Mucosa of stomach (tissue), 1 donor: ENCODE results near the gene POLDIP3.
"Not testable (repeated sequence)": the region's sequence is repeated elsewhere in the genome, so short reads cannot be mapped to it uniquely, and the experiment has no call there.

Experiments used
- H3K27me3 ChIP-seq: one replicate; pipeline ENCODE4 v1.7.0; 2013; ENCODE audit warnings: mild to moderate bottlenecking, low read length; ENCODE audit not compliant: control insufficient read depth, insufficient read depth
- H3K36me3 ChIP-seq: one replicate; pipeline ENCODE4 v1.7.0; 2013; ENCODE audit warnings: low read length; ENCODE audit not compliant: control insufficient read depth, insufficient read depth
- H3K4me1 ChIP-seq: one replicate; pipeline ENCODE4 v1.7.0; 2013; ENCODE audit warnings: mild to moderate bottlenecking, low read length; ENCODE audit not compliant: control insufficient read depth, insufficient read depth
- H3K4me3 ChIP-seq: one replicate; pipeline ENCODE4 v1.7.0; 2013; ENCODE audit warnings: low read length
- H3K9ac ChIP-seq: one replicate; pipeline ENCODE4 v1.7.0; 2013; ENCODE audit warnings: mild to moderate bottlenecking, low read length, moderate library complexity
- H3K9me3 ChIP-seq: one replicate; pipeline ENCODE4 v1.7.0; 2013; ENCODE audit warnings: mild to moderate bottlenecking, low read length, moderate library complexity; ENCODE audit not compliant: control insufficient read depth
- donor health status: Pancreatic carcinoma.

Gene POLDIP3

GRCh38 chr22:42586381-42586780 is 28.3 kb downstream of the POLDIP3 start:
- H3K9me3 ChIP-seq: no peaks in the 10 kb centered on the region
- no peak overlapping the region for H3K4me3 ChIP-seq
- H3K9ac ChIP-seq: no peak overlapping the region
- H3K4me1 ChIP-seq: peaks cover 15% of the 10 kb centered on the region
- H3K27me3 ChIP-seq: no peaks in the 10 kb centered on the region
- peaks cover 23% of the 10 kb centered on the region for H3K36me3 ChIP-seq

- Histone ChIP-seq H3K9me3 (no peaks in the 10 kb centered on the region), H3K36me3 (peaks cover 20% of the 10 kb centered on the region), H3K27me3 (no peaks in the 10 kb centered on the region), H3K4me1 (peaks cover 15% of the 10 kb centered on the region), H3K9ac (no peak overlapping the region), H3K4me3 (no peak overlapping the region)
Measured at GRCh38 chr22:42585096-42585495, 29.6 kb downstream of the POLDIP3 start.

- Histone ChIP-seq H3K27me3 (no peaks in the 10 kb centered on the region), H3K9ac (no peak overlapping the region), H3K36me3 (peaks cover 20% of the 10 kb centered on the region), H3K4me3 (no peak overlapping the region), H3K9me3 (no peaks in the 10 kb centered on the region), H3K4me1 (peaks cover 15% of the 10 kb centered on the region)
Measured at GRCh38 chr22:42584364-42584940, 30.2 kb downstream of the POLDIP3 start.

GRCh38 chr22:42582987-42583386 is 31.7 kb downstream of the POLDIP3 start:
- Histone ChIP-seq H3K9ac (no peak overlapping the region), H3K4me1 (peaks cover 15% of the 10 kb centered on the region), H3K36me3 (peaks cover 20% of the 10 kb centered on the region), H3K4me3 (no peak overlapping the region), H3K27me3 (no peaks in the 10 kb centered on the region), H3K9me3 (no peaks in the 10 kb centered on the region)

- peaks cover 15% of the 10 kb centered on the region for H3K4me1 ChIP-seq
- H3K36me3 ChIP-seq: peaks cover 17% of the 10 kb centered on the region
- H3K9me3 ChIP-seq: no peaks in the 10 kb centered on the region
- H3K9ac ChIP-seq: peak overlapping the region; percentile 69
- H3K27me3 ChIP-seq: no peaks in the 10 kb centered on the region
- H3K4me3 ChIP-seq: no peak overlapping the region
Measured at GRCh38 chr22:42581762-42582716, 32.6 kb downstream of the POLDIP3 start.

- H3K36me3 ChIP-seq, H3K4me3 ChIP-seq, H3K9me3 ChIP-seq, H3K27me3 ChIP-seq: not testable (repeated sequence)
- Histone ChIP-seq H3K9ac (peak overlapping the region; percentile 69), H3K4me1 (peaks cover 15% of the 10 kb centered on the region)
Measured at GRCh38 chr22:42581194-42581761, 33.4 kb downstream of the POLDIP3 start.

GRCh38 chr22:42580040-42580439 is 34.6 kb downstream of the POLDIP3 start:
- peaks cover 11% of the 10 kb centered on the region for H3K4me1 ChIP-seq
- not testable (repeated sequence) for H3K36me3 ChIP-seq, H3K9me3 ChIP-seq, H3K4me3 ChIP-seq, H3K9ac ChIP-seq, H3K27me3 ChIP-seq

GRCh38 chr22:42577623-42578240 is 37.0 kb downstream of the POLDIP3 start:
- Histone ChIP-seq H3K4me1 (peaks cover 7% of the 10 kb centered on the region), H3K27me3 (no peaks in the 10 kb centered on the region), H3K4me3 (no peak overlapping the region), H3K9ac (no peak overlapping the region), H3K36me3 (no peaks in the 10 kb centered on the region), H3K9me3 (no peaks in the 10 kb centered on the region)

GRCh38 chr22:42577141-42577540 is 37.5 kb downstream of the POLDIP3 start:
- not testable (repeated sequence) for H3K27me3 ChIP-seq, H3K9me3 ChIP-seq, H3K36me3 ChIP-seq, H3K4me1 ChIP-seq, H3K9ac ChIP-seq, H3K4me3 ChIP-seq

- not testable (repeated sequence) for H3K36me3 ChIP-seq, H3K4me3 ChIP-seq
Measured at GRCh38 chr22:42575996-42576574, 38.6 kb downstream of the POLDIP3 start.

GRCh38 chr22:42574468-42574867 is 40.2 kb downstream of the POLDIP3 start:
- not testable (repeated sequence) for H3K4me3 ChIP-seq, H3K4me1 ChIP-seq, H3K36me3 ChIP-seq, H3K27me3 ChIP-seq, H3K9ac ChIP-seq, H3K9me3 ChIP-seq

More at GRCh38 chr22:42575996-42576574, 38.6 kb downstream of the POLDIP3 start:
- H3K27me3 ChIP-seq, H3K9me3 ChIP-seq, H3K4me1 ChIP-seq, H3K9ac ChIP-seq: not testable (repeated sequence)

GRCh38 chr22:42574046-42574445 is 40.6 kb downstream of the POLDIP3 start:
- not testable (repeated sequence) for H3K27me3 ChIP-seq, H3K36me3 ChIP-seq, H3K9me3 ChIP-seq, H3K4me1 ChIP-seq, H3K9ac ChIP-seq, H3K4me3 ChIP-seq
